C4-2B (cell line): ENCODE measurements around the gene FTCD.

Experiments used
- ZFX ChIP-seq: fragments of 450-650 bp; IDR thresholded peaks from 2 replicates; pipeline ENCODE4 v1.6.1; 2017
- TF ChIP-seq, protein P1 (sequence below): fragments of 450-650 bp; conservative IDR thresholded peaks from 2 replicates; pipeline ENCODE4 v1.5.1; 2017; ENCODE audit warnings: mild to moderate bottlenecking

- TF ChIP-seq, protein P1, sequence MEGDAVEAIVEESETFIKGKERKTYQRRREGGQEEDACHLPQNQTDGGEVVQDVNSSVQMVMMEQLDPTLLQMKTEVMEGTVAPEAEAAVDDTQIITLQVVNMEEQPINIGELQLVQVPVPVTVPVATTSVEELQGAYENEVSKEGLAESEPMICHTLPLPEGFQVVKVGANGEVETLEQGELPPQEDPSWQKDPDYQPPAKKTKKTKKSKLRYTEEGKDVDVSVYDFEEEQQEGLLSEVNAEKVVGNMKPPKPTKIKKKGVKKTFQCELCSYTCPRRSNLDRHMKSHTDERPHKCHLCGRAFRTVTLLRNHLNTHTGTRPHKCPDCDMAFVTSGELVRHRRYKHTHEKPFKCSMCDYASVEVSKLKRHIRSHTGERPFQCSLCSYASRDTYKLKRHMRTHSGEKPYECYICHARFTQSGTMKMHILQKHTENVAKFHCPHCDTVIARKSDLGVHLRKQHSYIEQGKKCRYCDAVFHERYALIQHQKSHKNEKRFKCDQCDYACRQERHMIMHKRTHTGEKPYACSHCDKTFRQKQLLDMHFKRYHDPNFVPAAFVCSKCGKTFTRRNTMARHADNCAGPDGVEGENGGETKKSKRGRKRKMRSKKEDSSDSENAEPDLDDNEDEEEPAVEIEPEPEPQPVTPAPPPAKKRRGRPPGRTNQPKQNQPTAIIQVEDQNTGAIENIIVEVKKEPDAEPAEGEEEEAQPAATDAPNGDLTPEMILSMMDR = no peak
- TF ChIP-seq ZFX = no peak
These were observed 40.3 kb upstream of the FTCD start for GRCh38 chr21:46195595-46196195.
